Measurements from ENCODE around the gene TENM4.

GRCh38 chr11:79040348-79040747 is 400.5 kb downstream of the TENM4 start:
- TF ChIP-seq CTCF (IDR thresholded peaks at IDR 0.05) (no peak), POLR2A (IDR thresholded peaks at IDR 0.05) (no peak)

Data from uterus (tissue), 2 donors.